Neural progenitor cell (in vitro differentiated cells): ENCODE data around the gene GRIK3.

ENCODE experiments used
- CTCF ChIP-seq: fragments of 200-600 bp; sonication (generic); IDR thresholded peaks from 2 replicates; pipeline ENCODE4 v1.5.1; 2017; ENCODE audit warnings: antibody characterized with exemption, mild to moderate bottlenecking
- EZH2 ChIP-seq: fragments of 200-600 bp; sonication (generic); IDR thresholded peaks from 2 replicates; pipeline ENCODE4 v1.6.1; 2017; ENCODE audit warnings: antibody characterized with exemption, mild to moderate bottlenecking, moderate library complexity

GRCh38 chr1:36991551-36991950 is 42.8 kb downstream of the GRIK3 start:
- TF ChIP-seq CTCF: no peak
- TF ChIP-seq EZH2: no peak
